Urinary bladder (tissue), 4 donors: ENCODE results near the gene PLG. TPM values are rescaled to one million over a fixed set of nuclear protein-coding genes. Genes with fewer than 3 reads are reported as not detected.
"Not testable (repeated sequence)": the region's sequence is repeated elsewhere in the genome, so short reads cannot be mapped to it uniquely, and the experiment has no call there.

Experiments
- DNase-seq: peaks from one replicate; pipeline ENCODE4 v3.0.0-alpha.2; 2015; ENCODE audit errors: extremely low spot score
- H3K27ac ChIP-seq: one replicate; pipeline ENCODE4 v1.5.1; 2013; ENCODE audit warnings: low read depth, mild to moderate bottlenecking, moderate library complexity
- H3K36me3 ChIP-seq: one replicate; pipeline ENCODE4 v1.6.1; 2013; ENCODE audit warnings: mild to moderate bottlenecking, moderate library complexity; ENCODE audit not compliant: insufficient read depth
- H3K4me1 ChIP-seq: one replicate; pipeline ENCODE4 v1.6.1; 2013; ENCODE audit warnings: mild to moderate bottlenecking, moderate library complexity; ENCODE audit not compliant: insufficient read depth
- H3K4me3 ChIP-seq: one replicate; pipeline ENCODE4 v1.5.1; 2013; ENCODE audit warnings: low read depth, low read length
- WGBS: extraction: QIAGEN DNeasy Blood & Tissue Kit; methylation state at CpG from one replicate; pipeline ENCODE4 v1.1.7; 2013; 5-methylcytosine and 5-hydroxymethylcytosine counted together
- polyA plus RNA-seq: library from polyadenylated mRNA; stranded (reverse); fragments of 200-250 nt; gene quantifications from one replicate; pipeline ENCODE4 v1.2.3, GENCODE V29; 2013
- total RNA-seq: library from RNA; depleted of rRNA; stranded (reverse); fragments of >200 nt; gene quantifications from one replicate; pipeline ENCODE4 v1.2.3, GENCODE V29; 2014
- donor health status: healthy with polysubstance abuse.
- donor health status: healthy.

The PLG gene
- not detected for total RNA-seq
- polyA plus RNA-seq = 0.94 TPM

DNA sequence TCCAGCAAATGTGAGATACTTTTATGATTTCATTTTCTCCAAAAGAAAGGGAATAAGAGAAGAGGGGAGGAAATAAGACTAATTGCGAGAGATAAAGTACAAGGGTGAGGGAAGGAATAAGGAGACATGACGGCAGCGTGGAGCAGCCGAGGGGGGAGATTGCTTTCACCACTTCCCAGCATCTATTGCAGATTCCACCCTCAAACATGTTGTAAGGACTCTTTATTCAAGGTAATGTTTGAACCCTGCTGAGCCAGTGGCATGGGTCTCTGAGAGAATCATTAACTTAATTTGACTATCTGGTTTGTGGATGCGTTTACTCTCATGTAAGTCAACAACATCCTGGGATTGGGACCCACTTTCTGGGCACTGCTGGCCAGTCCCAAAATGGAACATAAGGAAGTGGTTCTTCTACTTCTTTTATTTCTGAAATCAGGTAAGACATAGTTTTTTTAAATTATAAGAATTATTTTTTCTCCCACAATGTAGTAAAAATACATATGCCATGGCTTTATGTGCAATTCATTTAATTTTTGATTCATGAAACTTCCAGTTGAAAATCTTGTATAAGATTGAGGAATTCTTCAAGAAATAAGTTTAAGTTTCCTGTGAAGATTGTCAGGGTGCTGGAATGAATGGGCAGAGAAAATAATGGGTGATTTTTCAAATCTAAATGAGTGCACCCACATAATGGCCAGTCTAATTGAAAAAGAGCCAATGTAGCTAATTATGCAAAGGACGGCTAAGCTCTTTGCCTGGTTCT, at the start of gene PLG:
TSS of gene PLG (plus strand) at position 327 of the 763 bp plus-strand sequence. CDS start at position 388, 61 bp downstream.
- not testable (repeated sequence) for DNase-seq, H3K4me3 ChIP-seq, H3K4me1 ChIP-seq, H3K27ac ChIP-seq, H3K36me3 ChIP-seq
- 92% methylated on average over 6 of the region's 6 CpGs for WGBS

DNA sequence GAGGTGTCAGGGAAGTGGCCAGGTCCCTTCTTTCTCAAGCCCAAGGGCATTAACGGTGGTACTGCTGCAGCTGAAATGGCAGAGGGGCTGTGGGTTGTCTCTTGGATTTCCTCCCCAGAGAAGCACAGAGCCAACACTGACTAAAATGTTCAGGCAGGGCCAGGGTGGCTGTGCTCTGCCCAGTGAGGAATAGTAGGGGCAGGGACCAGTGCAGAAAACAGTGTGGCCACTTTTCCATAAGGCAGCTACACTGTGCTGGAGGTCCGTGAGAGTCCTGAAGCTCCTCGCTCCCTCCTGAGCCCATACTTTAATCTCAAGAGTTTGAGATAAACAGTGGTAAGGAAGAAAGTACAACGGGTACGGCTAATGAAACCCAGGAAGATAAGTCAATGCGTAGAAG, 42.5 kb upstream of the PLG start:
- no peak overlapping the region for H3K4me3 ChIP-seq
- no peaks in the 10 kb centered on the region for H3K4me1 ChIP-seq
- no peak for DNase-seq
- H3K27ac ChIP-seq = no peak overlapping the region
- H3K36me3 ChIP-seq = no peaks in the 10 kb centered on the region
- 82% methylated on average over 6 of the region's 6 CpGs for WGBS

DNA sequence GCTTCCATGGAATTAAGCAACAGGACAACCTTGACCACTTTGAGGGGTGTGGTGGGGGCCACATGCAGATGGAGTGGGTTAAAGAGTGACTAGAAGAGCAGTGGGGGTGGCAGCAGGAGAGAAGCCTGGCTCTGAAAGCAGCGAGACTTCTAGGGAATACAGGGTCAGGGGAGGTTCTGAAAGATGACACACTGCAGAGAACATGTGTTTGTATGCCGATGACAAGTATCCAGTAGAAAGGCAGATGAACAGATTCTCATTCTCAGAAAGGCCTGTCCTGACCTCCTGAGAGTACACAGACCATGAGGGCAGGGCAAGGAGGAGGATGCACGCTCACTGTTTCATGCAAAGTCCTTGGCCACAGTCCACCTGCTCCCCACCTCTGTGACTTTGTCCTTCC, 40.8 kb upstream of the PLG start:
- H3K27ac ChIP-seq = no peak overlapping the region
- DNase-seq = no peak
- 76% methylated on average over 3 of the region's 3 CpGs for WGBS

DNA sequence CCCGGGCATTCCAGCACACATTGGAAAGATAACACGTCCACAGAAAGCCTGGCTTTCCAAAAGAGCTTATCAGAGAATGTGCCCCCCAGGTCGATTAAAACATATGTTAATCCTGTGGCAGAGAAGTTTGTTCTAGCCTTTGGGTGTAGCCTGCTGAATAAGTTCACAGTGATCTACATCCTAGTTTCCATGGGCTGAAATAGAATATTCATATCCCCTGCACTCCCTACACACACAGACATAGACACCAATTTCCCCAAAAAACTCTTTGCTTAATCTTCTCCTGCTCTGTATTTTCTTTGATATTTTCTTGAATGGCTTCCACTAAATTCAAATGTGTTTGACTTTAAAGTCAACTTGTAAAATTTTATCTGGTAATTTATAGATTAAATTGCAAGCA, 39.6 kb upstream of the PLG start:
- Histone ChIP-seq H3K4me3 (no peak overlapping the region), H3K27ac (no peak overlapping the region), H3K36me3 (no peaks in the 10 kb centered on the region), H3K4me1 (no peaks in the 10 kb centered on the region)
- 22% methylated on average over 3 of the region's 3 CpGs for WGBS
- no peak for DNase-seq

More for the DNA sequence above, 40.8 kb upstream of the PLG start:
- no peak overlapping the region for H3K4me3 ChIP-seq
- no peaks in the 10 kb centered on the region for H3K4me1 ChIP-seq
- no peaks in the 10 kb centered on the region for H3K36me3 ChIP-seq

DNA sequence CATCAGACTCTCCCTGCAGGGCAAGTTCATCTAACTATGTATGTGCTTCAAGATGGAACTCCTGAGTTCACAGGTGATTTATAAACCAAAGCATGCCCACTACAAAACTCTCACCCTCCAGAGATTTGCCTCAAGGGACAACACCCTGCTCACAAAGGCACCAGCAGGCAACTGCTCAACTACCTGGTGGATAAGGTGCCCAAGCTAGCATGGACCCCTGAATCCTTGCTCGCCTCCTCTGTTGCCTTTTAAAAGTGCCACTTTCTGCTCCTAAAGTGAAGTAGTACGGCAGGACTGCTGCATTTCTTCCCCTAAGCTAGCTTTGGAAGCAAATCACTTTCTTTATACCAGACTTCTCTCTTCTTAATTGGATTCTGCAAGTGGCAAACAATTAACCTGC, 39.2 kb upstream of the PLG start:
- DNase-seq = no peak

DNA sequence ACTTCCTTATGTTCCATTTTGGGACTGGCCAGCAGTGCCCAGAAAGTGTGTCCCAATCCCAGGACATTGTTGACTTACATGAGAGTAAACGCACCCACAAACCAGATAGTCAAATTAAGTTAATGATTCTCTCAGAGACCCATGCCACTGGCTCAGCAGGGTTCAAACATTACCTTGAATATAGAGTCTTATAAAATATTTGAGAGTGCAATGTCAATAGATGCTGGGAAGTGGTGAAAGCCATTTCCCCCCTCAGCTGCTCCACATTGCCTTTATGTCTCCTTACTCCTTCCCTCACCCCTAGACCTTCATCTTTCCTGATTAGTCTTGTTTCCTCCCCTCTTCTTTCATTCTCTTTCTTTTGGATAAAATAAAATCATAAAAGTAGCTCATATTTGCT, 37.8 kb upstream of the PLG start, which contains the start of gene LPA:
TSS of gene LPA (minus strand) at position 78 of the 400 bp plus-strand sequence. CDS start at position 17, 61 bp downstream.
- DNase-seq, H3K4me1 ChIP-seq, H3K27ac ChIP-seq, H3K4me3 ChIP-seq, H3K36me3 ChIP-seq: not testable (repeated sequence)
- WGBS = 91% methylated on average over 1 of the region's 1 CpG

More for the DNA sequence above, 39.2 kb upstream of the PLG start:
- 71% methylated on average over 2 of the region's 2 CpGs for WGBS
- Histone ChIP-seq H3K4me1 (no peaks in the 10 kb centered on the region), H3K4me3 (no peak overlapping the region), H3K36me3 (no peaks in the 10 kb centered on the region), H3K27ac (no peak overlapping the region)

DNA sequence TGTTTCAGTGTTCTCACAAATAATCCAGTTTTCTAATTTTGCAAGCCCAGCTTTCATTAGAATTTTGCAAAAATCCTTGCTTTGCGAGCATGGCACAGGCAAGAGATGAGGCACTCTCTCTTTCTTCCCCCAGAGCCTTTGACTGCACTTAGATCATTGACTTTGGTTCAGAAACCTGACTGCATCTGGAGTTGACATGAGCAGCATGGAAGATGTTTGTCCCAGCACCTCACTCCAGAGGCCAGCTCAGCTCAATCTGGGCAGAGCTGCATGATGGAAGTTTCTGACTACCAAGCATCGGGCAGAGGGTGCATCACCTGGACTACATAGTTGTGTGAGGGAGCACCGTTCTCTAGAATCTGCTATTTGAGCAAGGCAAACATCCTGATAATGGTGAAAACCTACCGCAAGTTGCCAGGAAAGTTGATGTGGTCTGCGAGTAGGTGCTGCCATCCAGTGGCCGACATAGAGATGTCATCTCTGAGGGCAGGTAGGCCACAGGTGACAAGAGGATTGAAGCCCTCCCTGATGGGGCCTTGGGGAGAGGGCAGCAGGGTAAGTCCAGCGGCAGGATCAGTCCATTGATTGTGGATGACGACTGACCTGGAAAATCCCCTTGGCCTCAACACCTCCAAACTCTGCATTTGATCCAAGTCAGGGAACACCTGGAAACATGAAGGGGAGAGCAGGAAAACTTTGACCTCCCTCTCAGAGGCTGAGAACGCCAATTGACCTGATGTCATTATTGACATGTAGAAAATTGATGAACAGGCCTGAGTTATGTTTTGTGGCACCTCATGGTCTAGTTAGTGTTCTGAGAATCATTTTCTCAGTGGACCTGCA, 34.2 kb upstream of the PLG start:
- H3K36me3 ChIP-seq = no peaks in the 10 kb centered on the region
- DNase-seq = no peak
- H3K27ac ChIP-seq = no peak overlapping the region
- no peak overlapping the region for H3K4me3 ChIP-seq
- 29% methylated on average over 9 of the region's 9 CpGs for WGBS
- H3K4me1 ChIP-seq = no peaks in the 10 kb centered on the region

DNA sequence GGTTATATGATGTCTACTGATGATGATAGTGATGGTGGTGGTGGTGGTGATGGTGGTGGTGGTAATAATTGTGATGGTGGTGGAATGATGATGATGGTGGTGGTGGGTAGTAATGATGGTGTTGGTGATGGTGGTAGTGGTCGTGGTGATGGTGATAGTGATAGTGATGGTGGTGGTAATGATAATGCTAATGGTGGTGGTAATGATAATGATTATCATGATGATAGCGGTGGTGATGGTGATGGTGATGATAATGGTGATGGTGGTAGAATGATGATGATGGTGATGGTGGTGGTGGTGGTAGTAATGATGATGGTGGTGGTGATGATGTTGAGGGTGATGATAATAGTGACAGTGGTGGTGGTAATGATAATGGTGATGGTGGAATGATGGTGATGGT, 33.5 kb upstream of the PLG start:
- H3K27ac ChIP-seq = no peak overlapping the region
- no peaks in the 10 kb centered on the region for H3K4me1 ChIP-seq
- H3K4me3 ChIP-seq = no peak overlapping the region
- WGBS = 71% methylated on average over 2 of the region's 2 CpGs
- no peaks in the 10 kb centered on the region for H3K36me3 ChIP-seq
- no peak for DNase-seq

DNA sequence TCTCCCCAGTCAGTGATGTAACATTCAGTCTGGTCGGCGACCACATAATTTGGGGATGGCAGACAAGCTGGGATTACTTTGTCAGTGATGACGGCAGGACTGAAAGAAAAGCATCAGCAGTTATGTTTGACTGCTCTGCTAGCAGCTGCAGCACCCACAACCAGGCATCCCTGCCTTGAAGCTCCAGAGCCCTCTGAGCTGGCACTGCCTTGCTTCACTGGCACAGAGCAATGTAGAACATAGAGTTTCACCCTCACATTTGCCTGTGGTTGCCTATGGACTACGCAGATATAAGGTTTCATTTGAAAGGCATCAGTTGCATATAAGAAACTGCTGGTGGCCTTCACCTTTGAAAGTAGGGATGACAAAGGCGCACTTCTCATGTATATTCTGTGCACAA, 25.6 kb upstream of the PLG start:
- not testable (repeated sequence) for H3K4me3 ChIP-seq, H3K36me3 ChIP-seq, H3K27ac ChIP-seq, H3K4me1 ChIP-seq, DNase-seq
- 88% methylated on average over 5 of the region's 5 CpGs for WGBS

DNA sequence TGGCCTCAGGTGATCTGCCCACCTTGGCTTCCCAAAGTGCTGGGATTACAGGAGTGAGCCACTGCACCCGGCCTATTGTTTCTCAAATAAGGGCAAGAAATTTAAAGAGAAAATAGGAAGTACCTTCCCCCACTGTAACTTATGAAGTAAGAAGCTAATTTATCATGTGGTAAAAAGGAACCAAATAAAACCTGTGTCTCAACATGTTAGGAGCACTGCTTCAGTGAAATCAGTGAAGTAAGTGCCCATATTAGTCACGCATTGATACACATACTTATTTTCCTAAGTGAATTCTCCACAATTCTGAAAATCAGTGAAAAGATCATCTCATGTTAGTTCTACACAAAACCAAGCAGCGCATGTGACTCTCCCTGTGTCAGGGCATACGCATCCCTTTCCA, 23.8 kb upstream of the PLG start:
- peak; percentile 1 for DNase-seq
- no peaks in the 10 kb centered on the region for H3K36me3 ChIP-seq
- no peak overlapping the region for H3K4me3 ChIP-seq
- no peaks in the 10 kb centered on the region for H3K4me1 ChIP-seq
- H3K27ac ChIP-seq = no peak overlapping the region
- 75% methylated on average over 4 of the region's 4 CpGs for WGBS

DNA sequence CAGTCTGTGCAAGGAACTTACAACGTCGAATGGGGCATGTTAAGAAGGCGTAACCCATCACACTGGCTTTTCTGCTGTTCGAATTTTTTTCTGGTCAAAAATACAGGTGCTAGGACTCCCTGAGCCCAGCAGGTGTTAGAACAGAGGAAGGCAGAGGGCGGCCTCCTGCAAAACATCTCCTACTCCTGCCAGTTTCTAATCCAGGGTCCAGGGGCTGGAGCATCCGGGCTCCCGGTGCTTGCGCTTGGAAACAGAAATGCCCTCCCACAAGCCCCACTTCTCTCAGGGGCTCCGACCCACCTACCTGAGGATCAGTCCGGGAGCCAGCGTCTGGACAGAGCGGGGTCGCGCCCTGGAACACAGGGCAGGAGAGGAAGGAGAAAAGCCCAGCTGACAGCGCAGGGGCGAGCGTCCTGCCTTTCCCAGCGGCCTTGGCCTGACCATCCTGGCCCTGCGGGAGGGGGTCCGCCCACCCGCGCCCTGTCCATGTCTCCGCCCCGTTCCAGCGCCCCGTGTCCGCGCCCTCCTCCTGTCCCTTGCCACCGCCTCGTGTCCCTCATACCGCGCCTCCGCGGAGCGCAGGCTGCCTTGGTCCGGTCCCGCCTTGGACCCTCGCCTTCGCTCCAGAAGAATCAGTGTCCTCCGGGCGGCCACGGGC, 23.2 kb upstream of the PLG start:
- H3K36me3 ChIP-seq = no peaks in the 10 kb centered on the region
- no peak for DNase-seq
- 11% methylated on average over 42 of the region's 42 CpGs for WGBS
- H3K4me3 ChIP-seq = no peak overlapping the region
- H3K27ac ChIP-seq = no peak overlapping the region
- H3K4me1 ChIP-seq = no peaks in the 10 kb centered on the region

DNA sequence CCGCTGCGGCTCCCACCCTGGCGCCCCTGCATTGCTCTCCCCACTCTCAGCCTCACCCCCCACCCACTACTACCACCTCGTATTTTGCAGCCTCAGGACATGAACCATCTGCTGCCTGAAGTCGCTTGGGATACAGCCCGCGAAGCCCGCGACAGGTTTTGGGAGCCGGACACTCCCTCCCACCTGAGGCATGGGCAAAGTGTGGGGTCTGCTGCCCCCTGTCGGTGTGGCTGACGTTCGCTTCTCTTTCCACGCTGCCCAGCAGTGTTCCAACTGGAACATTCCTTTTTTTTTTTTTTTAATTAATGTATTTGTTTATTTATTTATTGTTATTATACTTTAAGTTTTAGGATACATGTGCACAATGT, 22.7 kb upstream of the PLG start:
- DNase-seq = no peak
- 4% methylated on average over 14 of the region's 14 CpGs for WGBS
- H3K4me3 ChIP-seq = no peak overlapping the region

DNA sequence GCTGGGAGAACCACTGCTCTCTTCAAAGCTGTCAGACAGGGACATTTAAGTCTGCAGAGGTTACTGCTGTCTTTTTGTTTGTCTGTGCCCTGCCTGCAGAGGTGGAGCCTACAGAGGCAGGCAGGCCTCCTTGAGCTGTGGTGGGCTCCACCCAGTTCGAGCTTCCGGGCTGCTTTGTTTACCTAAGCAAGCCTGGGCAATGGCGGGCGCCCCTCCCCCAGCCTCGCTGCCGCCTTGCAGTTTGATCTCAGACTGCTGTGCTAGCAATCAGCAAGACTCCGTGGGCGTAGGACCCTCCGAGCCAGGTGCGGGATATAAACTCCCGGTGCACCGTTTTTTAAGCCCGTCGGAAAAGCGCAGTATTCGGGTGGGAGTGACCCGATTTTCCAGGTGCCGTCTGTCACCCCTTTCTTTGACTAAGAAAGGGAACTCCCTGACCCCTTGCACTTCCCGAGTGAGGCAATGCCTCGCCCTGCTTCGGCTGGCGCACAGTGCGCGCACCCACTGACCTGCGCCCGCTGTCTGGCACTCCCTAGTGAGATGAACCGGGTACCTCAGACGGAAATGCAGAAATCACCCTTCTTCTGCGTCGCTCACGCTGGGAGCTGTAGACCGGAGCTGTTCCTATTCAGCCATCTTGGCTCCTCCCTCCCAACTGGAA, 16.8 kb upstream of the PLG start:
- not testable (repeated sequence) for DNase-seq
- 91% methylated on average over 26 of the region's 32 CpGs for WGBS

More for the DNA sequence above, 22.7 kb upstream of the PLG start:
- H3K4me1 ChIP-seq = no peaks in the 10 kb centered on the region
- H3K27ac ChIP-seq = no peak overlapping the region
- H3K36me3 ChIP-seq = no peaks in the 10 kb centered on the region

More for the DNA sequence above, 16.8 kb upstream of the PLG start:
- not testable (repeated sequence) for H3K36me3 ChIP-seq, H3K27ac ChIP-seq, H3K4me3 ChIP-seq, H3K4me1 ChIP-seq
